SK-N-SH (cell line): ENCODE measurements around the gene GPR137. TPM values are rescaled to one million over a fixed set of nuclear protein-coding genes. Genes with fewer than 3 reads are reported as not detected.

Experiments
- CTCF ChIA-PET: fragments of 300-600, 350-600 bp; formaldehyde crosslinking; extraction: SDS; loops from one replicate; lab custom pipeline; 2021; lab: Yijun Ruan, JAX
- POLR2A ChIA-PET: fragments of 350-600 bp; sonication (Branson Sonifier 250); formaldehyde crosslinking; extraction: SDS; loops from one replicate; lab custom pipeline; 2020; ENCODE audit warnings: antibody characterized with exemption, inconsistent platforms; lab: Yijun Ruan, JAX
- DNase-seq: peaks from one replicate; pipeline ENCODE4 v3.0.0; 2012
- H2AFZ ChIP-seq: fragments of 200-600 bp; sonication (generic); 2 replicates; pipeline ENCODE4 v1.8.1; 2016; ENCODE audit warnings: antibody characterized with exemption, mild to moderate bottlenecking, low read depth
- H3F3A ChIP-seq: fragments of 200-600 bp; sonication (generic); replicated peaks from 2 replicates; pipeline ENCODE3; 2016; ENCODE audit warnings: antibody characterized with exemption, mild to moderate bottlenecking; ENCODE audit not compliant: insufficient read depth
- H3K27ac ChIP-seq, 2 experiments: fragments of 200-500 bp in 1 of 2; fragments of 200-600 bp in 1 of 2; sonication (Bioruptor generic) in 1 of 2; sonication (generic), shearing (Covaris generic) in 1 of 2; 2 replicates each; pipeline versions ENCODE4 v1.5.1 to v1.6.1; 2014 to 2016; ENCODE audit warnings: low read depth in 2 of 2, inconsistent platforms in 1 of 2, low read length in 1 of 2, mild to moderate bottlenecking in 1 of 2, mixed read lengths in 1 of 2
- H3K27me3 ChIP-seq: fragments of 200-600 bp; sonication (generic), shearing (Covaris generic); 2 replicates; pipeline ENCODE4 v1.6.1; 2016; ENCODE audit warnings: mixed run types; ENCODE audit not compliant: insufficient read depth
- H3K36me3 ChIP-seq, 2 experiments: fragments of 200-500 bp in 1 of 2; fragments of 200-600 bp in 1 of 2; sonication (Bioruptor generic) in 1 of 2; sonication (generic) in 1 of 2; replicated peaks in 1 of 2; 2 replicates each; pipeline versions ENCODE3 to v1.5.1; 2014 to 2016; ENCODE audit warnings: low read length in 1 of 2, mild to moderate bottlenecking in 1 of 2; ENCODE audit not compliant: insufficient read depth in 2 of 2, control insufficient read depth in 1 of 2
- H3K4me1 ChIP-seq, 2 experiments: fragments of 200-500 bp in 1 of 2; fragments of 200-600 bp in 1 of 2; sonication (Bioruptor generic) in 1 of 2; sonication (generic), shearing (Covaris generic) in 1 of 2; 2 replicates each; pipeline versions ENCODE4 v1.5.1 to v1.6.1; 2014 to 2016; ENCODE audit warnings: low read depth in 1 of 2, low read length in 1 of 2, mixed run types in 1 of 2; ENCODE audit not compliant: insufficient read depth in 2 of 2, control insufficient read depth in 1 of 2
- H3K4me2 ChIP-seq: fragments of 200-600 bp; sonication (generic), shearing (Covaris generic); 2 replicates; pipeline ENCODE4 v1.6.1; 2017; ENCODE audit warnings: mixed run types
- H3K4me3 ChIP-seq, 2 experiments: fragments of 200-500 bp in 1 of 2; fragments of 200-600 bp in 1 of 2; sonication (Bioruptor generic) in 1 of 2; sonication (generic), shearing (Covaris generic) in 1 of 2; 2 replicates each; pipeline versions ENCODE4 v1.5.1 to v1.8.1; 2014 to 2016; ENCODE audit warnings: low read depth in 2 of 2, inconsistent platforms in 1 of 2, low read length in 1 of 2, mild to moderate bottlenecking in 1 of 2, mixed read lengths in 1 of 2, moderate library complexity in 1 of 2
- H3K79me2 ChIP-seq: fragments of 200-600 bp; sonication (generic); 2 replicates; pipeline ENCODE4 v1.8.1; 2017; ENCODE audit warnings: mild to moderate bottlenecking; ENCODE audit not compliant: insufficient read depth
- H3K9ac ChIP-seq: fragments of 200-600 bp; sonication (generic); 2 replicates; pipeline ENCODE4 v1.6.1; 2017; ENCODE audit warnings: mixed run types
- H3K9me2 ChIP-seq: fragments of 200-600 bp; sonication (generic); 2 replicates; pipeline ENCODE4 v1.6.1; 2017; ENCODE audit warnings: mixed run types
- H3K9me3 ChIP-seq: fragments of 200-600 bp; sonication (generic); 2 replicates; pipeline ENCODE4 v1.6.1; 2017; ENCODE audit warnings: mixed run types, mild to moderate bottlenecking, moderate library complexity
- H4K20me1 ChIP-seq: fragments of 200-600 bp; sonication (generic); 2 replicates; pipeline ENCODE4 v1.6.1; 2017; ENCODE audit warnings: mild to moderate bottlenecking, mixed run types; ENCODE audit not compliant: insufficient read depth
- ELF1 ChIP-seq: IDR thresholded peaks from 2 replicates; pipeline ENCODE4 v1.4.0; 2012
- MXI1 ChIP-seq: IDR thresholded peaks from 2 replicates; pipeline ENCODE4 v1.6.1; 2012; ENCODE audit warnings: mild to moderate bottlenecking, low read depth, low read length, improper control_type of control experiment
- RCOR1 ChIP-seq: fragments of 150-350 bp; IDR thresholded peaks from 2 replicates; pipeline ENCODE4 v1.6.1; 2017; ENCODE audit warnings: antibody characterized with exemption, low read length
- TCF12 ChIP-seq: IDR thresholded peaks from 2 replicates; pipeline ENCODE4 v1.4.0; 2012
- USF2 ChIP-seq: fragments of 150-350 bp; IDR thresholded peaks from 2 replicates; pipeline ENCODE4 v1.6.1; 2017; ENCODE audit warnings: antibody characterized with exemption, low read length, low read depth, borderline replicate concordance
- ZBTB33 ChIP-seq: IDR thresholded peaks from 2 replicates; pipeline ENCODE4 v1.4.0; 2012; ENCODE audit warnings: low read depth, borderline replicate concordance
- WGBS: methylation state at CpG from one replicate; pipeline ENCODE4 v1.1.6; 2017; ENCODE audit warnings: low lambda C conversion rate; 5-methylcytosine and 5-hydroxymethylcytosine counted together
- polyA plus RNA-seq, 3 experiments: library from polyadenylated mRNA; depleted of rRNA; stranded (reverse); fragments of >200 nt; gene quantifications; 2 replicates each; pipeline ENCODE4 v1.2.3, GENCODE V29; 2012
- TF ChIP-seq, protein P1 (sequence below): IDR thresholded peaks from 2 replicates; pipeline ENCODE4 v1.4.0; 2012; ENCODE audit warnings: low read depth
- TF ChIP-seq, protein P2 (sequence below): IDR thresholded peaks from 2 replicates; pipeline ENCODE4 v1.6.1; 2012; ENCODE audit warnings: mild to moderate bottlenecking, low read depth, low read length, moderate library complexity

Gene GPR137
- polyA plus RNA-seq, 1 of the 3 experiments (the other 2 are of a cell fraction): 29.9 TPM

GRCh38 chr11:64292460-64293254 lies 7.0 kb downstream of the GPR137 start:
- Histone ChIP-seq H3K79me2 (no peaks in the 10 kb centered on the region), H3K27me3 (peaks cover 20% of the 10 kb centered on the region), H3K9me2 (no peaks in the 10 kb centered on the region), H3K9me3 (no peaks in the 10 kb centered on the region), H3F3A (peaks cover 6% of the 10 kb centered on the region), H4K20me1 (no peaks in the 10 kb centered on the region), H3K27ac (no peak overlapping the region), H3K36me3 (no peaks in the 10 kb centered on the region), H3K4me3 (peak overlapping the region; percentile 39 to 48; a peak in 3 of 4 replicates), H3K9ac (no peak overlapping the region), H2AFZ (no peak overlapping the region), H3K4me1 (peaks cover 0 to 10% of the 10 kb centered on the region in 2 experiments; a peak in 1 of 4 replicates), H3K4me2 (peak overlapping the region; percentile 73; the same call in 1 of the 2 replicates)
- 72% methylated on average over 23 of the region's 42 CpGs for WGBS
- DNase-seq: no peak
- ChIA-PET CTCF (interaction anchor here (0.8 to 12.2 kb wide), 4 partner anchors 11 to 88 kb away, joined by 3 to 196 read pairs (median 23); partner anchors contain the start of genes CATSPERZ and ESRRA), POLR2A (interaction anchor here (0.6 kb wide), 1 partner anchor 87 kb away, joined by 3 read pairs; no protein-coding TSS in a partner anchor)
- TF ChIP-seq, protein P1, sequence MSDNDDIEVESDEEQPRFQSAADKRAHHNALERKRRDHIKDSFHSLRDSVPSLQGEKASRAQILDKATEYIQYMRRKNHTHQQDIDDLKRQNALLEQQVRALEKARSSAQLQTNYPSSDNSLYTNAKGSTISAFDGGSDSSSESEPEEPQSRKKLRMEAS: no peak
- TF ChIP-seq MXI1 (no peak), USF2 (no peak), TCF12 (no peak), ZBTB33 (no peak), ELF1 (no peak), RCOR1 (no peak)
- TF ChIP-seq, protein P2, sequence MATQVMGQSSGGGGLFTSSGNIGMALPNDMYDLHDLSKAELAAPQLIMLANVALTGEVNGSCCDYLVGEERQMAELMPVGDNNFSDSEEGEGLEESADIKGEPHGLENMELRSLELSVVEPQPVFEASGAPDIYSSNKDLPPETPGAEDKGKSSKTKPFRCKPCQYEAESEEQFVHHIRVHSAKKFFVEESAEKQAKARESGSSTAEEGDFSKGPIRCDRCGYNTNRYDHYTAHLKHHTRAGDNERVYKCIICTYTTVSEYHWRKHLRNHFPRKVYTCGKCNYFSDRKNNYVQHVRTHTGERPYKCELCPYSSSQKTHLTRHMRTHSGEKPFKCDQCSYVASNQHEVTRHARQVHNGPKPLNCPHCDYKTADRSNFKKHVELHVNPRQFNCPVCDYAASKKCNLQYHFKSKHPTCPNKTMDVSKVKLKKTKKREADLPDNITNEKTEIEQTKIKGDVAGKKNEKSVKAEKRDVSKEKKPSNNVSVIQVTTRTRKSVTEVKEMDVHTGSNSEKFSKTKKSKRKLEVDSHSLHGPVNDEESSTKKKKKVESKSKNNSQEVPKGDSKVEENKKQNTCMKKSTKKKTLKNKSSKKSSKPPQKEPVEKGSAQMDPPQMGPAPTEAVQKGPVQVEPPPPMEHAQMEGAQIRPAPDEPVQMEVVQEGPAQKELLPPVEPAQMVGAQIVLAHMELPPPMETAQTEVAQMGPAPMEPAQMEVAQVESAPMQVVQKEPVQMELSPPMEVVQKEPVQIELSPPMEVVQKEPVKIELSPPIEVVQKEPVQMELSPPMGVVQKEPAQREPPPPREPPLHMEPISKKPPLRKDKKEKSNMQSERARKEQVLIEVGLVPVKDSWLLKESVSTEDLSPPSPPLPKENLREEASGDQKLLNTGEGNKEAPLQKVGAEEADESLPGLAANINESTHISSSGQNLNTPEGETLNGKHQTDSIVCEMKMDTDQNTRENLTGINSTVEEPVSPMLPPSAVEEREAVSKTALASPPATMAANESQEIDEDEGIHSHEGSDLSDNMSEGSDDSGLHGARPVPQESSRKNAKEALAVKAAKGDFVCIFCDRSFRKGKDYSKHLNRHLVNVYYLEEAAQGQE: no peak
